ENCODE data around the gene CTDP1. TPM values are rescaled to one million over a fixed set of nuclear protein-coding genes. Genes with fewer than 3 reads are reported as not detected.
A peak's percentile ranks its signal among the peaks of the same experiment; 100 is the strongest.

Gene CTDP1
- total RNA-seq, 1 experiment from 2014 or later, result 24.9 TPM

GRCh38 chr18:79750980-79751571, 71.5 kb downstream of the CTDP1 start:
- Histone ChIP-seq H3K4me2 (ENCODE audit: low read length) (no peak overlapping the region), H3K27ac (ENCODE audit: low read depth, low read length) (no peak overlapping the region), H4K20me1 (ENCODE audit: insufficient read depth) (no peaks in the 10 kb centered on the region), H3K9me2 (ENCODE audit: insufficient read depth) (no peaks in the 10 kb centered on the region), H3K9ac (ENCODE audit: low read length) (no peak overlapping the region), H3K36me3 (ENCODE audit: control insufficient read depth in 1 of 2, insufficient read depth in 2 of 2, low read length in 2 of 2) (peaks cover 6 to 19% of the 10 kb centered on the region in 2 experiments; a peak in 2 of 4 replicates), H3K9me3 (ENCODE audit: control insufficient read depth in 1 of 2, insufficient read depth in 1 of 2, low read depth in 1 of 2, low read length in 2 of 2) (no peaks in the 10 kb centered on the region), H3K79me2 (ENCODE audit: insufficient read depth, low read length) (no peaks in the 10 kb centered on the region), H2AFZ (ENCODE audit: low read depth, low read length, poor library complexity, severe bottlenecking) (no peak overlapping the region), H3K4me3 (replicated peaks in 1 of 2; ENCODE audit: low read depth in 1 of 2, low read length in 2 of 2) (no peak overlapping the region), H3K4me1 (ENCODE audit: control insufficient read depth in 1 of 2, insufficient read depth in 2 of 2, low read length in 2 of 2) (no peaks in the 10 kb centered on the region), H3K27me3 (ENCODE audit: insufficient read depth, low read length) (no peaks in the 10 kb centered on the region)
- TF ChIP-seq JUND (IDR thresholded peaks at IDR 0.05) (no peak), EZH2 (IDR thresholded peaks at IDR 0.05) (no peak), SIN3A (IDR thresholded peaks at IDR 0.05; ENCODE audit: low read depth) (no peak), ZBTB33 (IDR thresholded peaks at IDR 0.05; ENCODE audit: extremely low read depth, insufficient replicate concordance, low read length) (no peak), YY1 (IDR thresholded peaks at IDR 0.05; ENCODE audit: extremely low read depth, insufficient replicate concordance, low read depth, low read length) (no peak), POLR2AphosphoS5 (IDR thresholded peaks at IDR 0.05; ENCODE audit: low read depth, low read length) (no peak), SP1 (IDR thresholded peaks at IDR 0.05; ENCODE audit: low read depth) (no peak), RAD21 (IDR thresholded peaks at IDR 0.05; ENCODE audit: low read depth) (no peak), TCF7L2 (IDR thresholded peaks at IDR 0.05; ENCODE audit: borderline replicate concordance, extremely low read depth, insufficient read depth, insufficient read length) (no peak), CBX3 (IDR thresholded peaks at IDR 0.05; ENCODE audit: low read depth) (no peak), POLR2A (IDR thresholded peaks at IDR 0.05; ENCODE audit: borderline replicate concordance, extremely low read depth, insufficient read depth, insufficient read length) (no peak), FOSL1 (IDR thresholded peaks at IDR 0.05; ENCODE audit: low read depth) (no peak), ZNF274 (IDR thresholded peaks at IDR 0.05; ENCODE audit: low read depth, low read length) (no peak), CEBPB (IDR thresholded peaks at IDR 0.05; ENCODE audit: low read depth) (no peak), EGR1 (IDR thresholded peaks at IDR 0.05; ENCODE audit: low read depth) (no peak), EZH2phosphoT487 (IDR thresholded peaks at IDR 0.05; ENCODE audit: borderline replicate concordance) (no peak), ZFX (IDR thresholded peaks at IDR 0.05) (no peak)
- TF ChIP-seq, protein P1, sequence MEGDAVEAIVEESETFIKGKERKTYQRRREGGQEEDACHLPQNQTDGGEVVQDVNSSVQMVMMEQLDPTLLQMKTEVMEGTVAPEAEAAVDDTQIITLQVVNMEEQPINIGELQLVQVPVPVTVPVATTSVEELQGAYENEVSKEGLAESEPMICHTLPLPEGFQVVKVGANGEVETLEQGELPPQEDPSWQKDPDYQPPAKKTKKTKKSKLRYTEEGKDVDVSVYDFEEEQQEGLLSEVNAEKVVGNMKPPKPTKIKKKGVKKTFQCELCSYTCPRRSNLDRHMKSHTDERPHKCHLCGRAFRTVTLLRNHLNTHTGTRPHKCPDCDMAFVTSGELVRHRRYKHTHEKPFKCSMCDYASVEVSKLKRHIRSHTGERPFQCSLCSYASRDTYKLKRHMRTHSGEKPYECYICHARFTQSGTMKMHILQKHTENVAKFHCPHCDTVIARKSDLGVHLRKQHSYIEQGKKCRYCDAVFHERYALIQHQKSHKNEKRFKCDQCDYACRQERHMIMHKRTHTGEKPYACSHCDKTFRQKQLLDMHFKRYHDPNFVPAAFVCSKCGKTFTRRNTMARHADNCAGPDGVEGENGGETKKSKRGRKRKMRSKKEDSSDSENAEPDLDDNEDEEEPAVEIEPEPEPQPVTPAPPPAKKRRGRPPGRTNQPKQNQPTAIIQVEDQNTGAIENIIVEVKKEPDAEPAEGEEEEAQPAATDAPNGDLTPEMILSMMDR (IDR thresholded peaks at IDR 0.05 in 2 of 3, conservative IDR thresholded peaks at IDR 0.05 in 1 of 3; ENCODE audit: borderline replicate concordance in 1 of 3, insufficient read depth in 1 of 3, low read depth in 2 of 3, low read length in 2 of 3), result no peak
- TF ChIP-seq, protein P2, sequence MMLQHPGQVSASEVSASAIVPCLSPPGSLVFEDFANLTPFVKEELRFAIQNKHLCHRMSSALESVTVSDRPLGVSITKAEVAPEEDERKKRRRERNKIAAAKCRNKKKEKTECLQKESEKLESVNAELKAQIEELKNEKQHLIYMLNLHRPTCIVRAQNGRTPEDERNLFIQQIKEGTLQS (IDR thresholded peaks at IDR 0.05), result no peak
- TF ChIP-seq, protein P3, sequence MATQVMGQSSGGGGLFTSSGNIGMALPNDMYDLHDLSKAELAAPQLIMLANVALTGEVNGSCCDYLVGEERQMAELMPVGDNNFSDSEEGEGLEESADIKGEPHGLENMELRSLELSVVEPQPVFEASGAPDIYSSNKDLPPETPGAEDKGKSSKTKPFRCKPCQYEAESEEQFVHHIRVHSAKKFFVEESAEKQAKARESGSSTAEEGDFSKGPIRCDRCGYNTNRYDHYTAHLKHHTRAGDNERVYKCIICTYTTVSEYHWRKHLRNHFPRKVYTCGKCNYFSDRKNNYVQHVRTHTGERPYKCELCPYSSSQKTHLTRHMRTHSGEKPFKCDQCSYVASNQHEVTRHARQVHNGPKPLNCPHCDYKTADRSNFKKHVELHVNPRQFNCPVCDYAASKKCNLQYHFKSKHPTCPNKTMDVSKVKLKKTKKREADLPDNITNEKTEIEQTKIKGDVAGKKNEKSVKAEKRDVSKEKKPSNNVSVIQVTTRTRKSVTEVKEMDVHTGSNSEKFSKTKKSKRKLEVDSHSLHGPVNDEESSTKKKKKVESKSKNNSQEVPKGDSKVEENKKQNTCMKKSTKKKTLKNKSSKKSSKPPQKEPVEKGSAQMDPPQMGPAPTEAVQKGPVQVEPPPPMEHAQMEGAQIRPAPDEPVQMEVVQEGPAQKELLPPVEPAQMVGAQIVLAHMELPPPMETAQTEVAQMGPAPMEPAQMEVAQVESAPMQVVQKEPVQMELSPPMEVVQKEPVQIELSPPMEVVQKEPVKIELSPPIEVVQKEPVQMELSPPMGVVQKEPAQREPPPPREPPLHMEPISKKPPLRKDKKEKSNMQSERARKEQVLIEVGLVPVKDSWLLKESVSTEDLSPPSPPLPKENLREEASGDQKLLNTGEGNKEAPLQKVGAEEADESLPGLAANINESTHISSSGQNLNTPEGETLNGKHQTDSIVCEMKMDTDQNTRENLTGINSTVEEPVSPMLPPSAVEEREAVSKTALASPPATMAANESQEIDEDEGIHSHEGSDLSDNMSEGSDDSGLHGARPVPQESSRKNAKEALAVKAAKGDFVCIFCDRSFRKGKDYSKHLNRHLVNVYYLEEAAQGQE (IDR thresholded peaks at IDR 0.05; ENCODE audit: low read depth), result no peak
- ATAC-seq (peak; percentile 55), DNase-seq (ENCODE audit: low read depth, low spot score) (no peak)
- no TSS peak for BruUV-seq (replicated peaks)
- ChIA-PET RAD21 (ENCODE audit: low non-redundant PET in 1 of 2, low total read pairs in 2 of 2, uncharacterized antibody in 2 of 2, unreplicated experiment in 2 of 2) (no interaction called here), CTCF (no interaction called here), POLR2A (no interaction called here)
- intact Hi-C loops (cut with micrococcal nuclease), result no loop called here
